Activated naive CD4-positive, alpha-beta T cell treated with anti-CD3 and anti-CD28 coated beads, Interleukin-2, amount 50 U/mL, for 24 hours (primary cell): ENCODE measurements around the gene PSAT1.

Experiments used
- H3K27ac Mint-ChIP-seq: one replicate; pipeline ENCODE4 v1.8.0; 2021; ENCODE audit warnings: mild to moderate bottlenecking, mixed read lengths
- H3K27me3 Mint-ChIP-seq: one replicate; pipeline ENCODE4 v1.8.0; 2021; ENCODE audit warnings: mixed read lengths
- H3K36me3 Mint-ChIP-seq: one replicate; pipeline ENCODE4 v1.8.0; 2021; ENCODE audit warnings: mixed read lengths
- H3K4me1 Mint-ChIP-seq: one replicate; pipeline ENCODE4 v1.8.0; 2021; ENCODE audit warnings: mixed read lengths
- H3K4me3 Mint-ChIP-seq: one replicate; pipeline ENCODE4 v1.8.0; 2021; ENCODE audit warnings: mild to moderate bottlenecking, mixed read lengths
- H3K9me3 Mint-ChIP-seq: one replicate; pipeline ENCODE4 v1.8.0; 2021; ENCODE audit warnings: mixed read lengths

PSAT1 gene

DNA sequence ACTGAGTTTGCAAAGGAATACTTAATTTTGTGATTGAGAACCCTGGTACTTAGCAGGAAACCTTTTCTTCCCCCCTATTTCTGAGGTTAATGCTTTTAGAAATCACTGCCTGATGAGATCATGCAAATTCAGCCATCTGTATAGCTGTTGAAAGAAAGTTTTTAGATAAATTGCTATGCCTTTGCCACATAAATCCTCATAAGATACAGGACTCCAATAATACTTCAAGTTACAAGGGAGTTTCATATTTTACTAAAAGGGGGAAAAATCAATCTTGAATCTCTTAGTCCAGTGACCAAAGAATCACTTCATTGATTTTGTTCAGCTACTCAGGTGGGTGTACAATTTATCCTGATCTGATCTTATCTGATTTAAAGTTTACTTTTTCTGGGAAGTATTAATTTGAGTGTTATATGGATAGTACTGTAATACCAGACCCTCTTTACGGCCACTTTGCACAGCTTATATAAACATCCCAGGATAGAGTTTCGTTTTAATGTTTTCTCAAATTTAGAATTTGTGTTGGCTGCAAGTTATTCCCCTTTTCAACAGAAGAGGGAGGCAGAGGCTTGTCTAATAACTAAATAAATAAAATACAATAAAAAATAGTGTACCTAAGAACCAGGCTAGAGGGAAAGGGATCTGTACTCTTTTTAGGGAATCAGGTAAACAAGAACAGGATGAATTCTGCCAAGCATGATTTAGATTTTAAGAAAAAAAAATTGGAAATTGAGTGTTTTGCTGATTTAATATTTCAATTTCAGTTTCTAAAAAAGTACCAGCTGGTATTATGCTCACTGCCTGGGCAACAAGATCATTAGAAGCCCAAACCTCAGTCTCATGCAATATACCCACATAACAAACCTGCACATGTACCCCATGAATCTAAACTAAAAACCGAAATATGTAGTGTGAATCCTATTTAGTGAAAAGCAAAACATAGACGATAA is 69.1 kb downstream of the PSAT1 start:
- H3K9me3 Mint-ChIP-seq: no peaks in the 10 kb centered on the region
- no peak overlapping the region for H3K4me3 Mint-ChIP-seq
- H3K27me3 Mint-ChIP-seq: peaks cover 8% of the 10 kb centered on the region
- H3K36me3 Mint-ChIP-seq: no peaks in the 10 kb centered on the region
- H3K4me1 Mint-ChIP-seq: no peaks in the 10 kb centered on the region
- H3K27ac Mint-ChIP-seq: no peak overlapping the region

DNA sequence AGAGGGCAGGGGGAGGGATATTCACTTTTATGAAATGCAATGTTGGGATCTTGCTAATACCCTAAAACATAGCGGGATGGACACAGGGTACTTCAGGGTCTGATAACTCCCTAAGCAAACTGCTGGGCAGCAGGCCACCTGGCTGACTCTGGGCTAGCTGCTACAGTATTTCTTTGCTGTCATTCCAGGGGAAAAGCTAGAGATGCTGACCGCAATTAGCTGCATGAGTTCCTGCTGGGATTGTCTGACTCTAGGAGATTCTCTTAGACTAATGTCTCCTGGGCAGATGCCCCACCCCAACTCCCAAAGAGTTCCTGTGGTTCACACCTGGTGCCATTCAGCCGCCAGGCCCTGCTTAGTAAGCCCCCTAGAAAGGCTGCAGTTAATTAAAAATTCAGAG is 69.9 kb downstream of the PSAT1 start:
- Mint-ChIP-seq H3K36me3 (no peaks in the 10 kb centered on the region), H3K27ac (no peak overlapping the region), H3K9me3 (no peaks in the 10 kb centered on the region), H3K4me1 (no peaks in the 10 kb centered on the region), H3K4me3 (no peak overlapping the region), H3K27me3 (peaks cover 10% of the 10 kb centered on the region)

DNA sequence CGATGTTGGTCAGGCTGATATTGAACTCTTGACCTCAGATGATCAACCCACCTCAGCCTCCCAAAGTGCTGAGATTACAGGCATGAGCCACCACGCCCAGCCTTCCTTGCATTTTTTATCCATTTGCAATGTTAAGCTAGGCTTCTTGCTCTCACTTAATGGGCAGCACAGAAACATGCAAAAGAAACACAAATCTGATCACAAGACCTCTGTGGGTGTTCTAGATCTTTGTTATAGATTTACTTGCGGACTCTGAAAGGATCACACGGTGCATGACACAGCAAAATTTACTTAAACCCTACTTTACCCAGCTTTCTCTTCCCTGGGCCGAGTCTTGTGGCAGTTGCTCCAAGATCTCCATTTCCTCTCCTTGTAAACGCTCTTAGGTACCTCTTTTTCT is 71.3 kb downstream of the PSAT1 start:
- Mint-ChIP-seq H3K27me3 (peaks cover 10% of the 10 kb centered on the region), H3K9me3 (no peaks in the 10 kb centered on the region), H3K4me3 (no peak overlapping the region), H3K27ac (no peak overlapping the region), H3K4me1 (no peaks in the 10 kb centered on the region), H3K36me3 (no peaks in the 10 kb centered on the region)

DNA sequence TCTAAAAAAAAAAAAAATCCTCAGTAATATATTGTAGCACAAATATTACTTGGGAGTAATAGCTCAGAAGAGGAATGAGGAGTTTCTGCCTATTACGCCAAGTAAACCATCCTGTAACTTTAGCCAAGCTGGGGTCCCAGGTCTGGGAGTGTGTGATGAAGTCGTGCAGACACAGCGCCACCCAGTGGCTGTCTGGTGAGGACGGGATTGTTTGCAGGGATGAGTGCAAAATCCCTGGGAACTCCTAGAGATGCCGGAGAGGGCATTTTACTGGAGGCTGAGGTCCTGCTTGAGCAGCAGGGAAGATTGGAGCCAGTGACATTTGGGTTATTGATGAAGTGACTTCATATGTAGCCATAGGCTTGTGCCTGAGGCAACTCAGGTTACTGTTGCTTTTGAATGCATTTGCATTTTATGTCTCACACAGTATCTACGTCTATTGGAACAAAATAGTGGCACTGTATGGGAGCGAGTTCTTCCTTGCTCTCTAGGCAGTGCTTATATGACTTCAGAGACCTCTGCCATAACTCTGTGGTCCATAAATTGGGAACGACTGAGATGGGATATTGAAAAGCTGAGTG is 72.8 kb downstream of the PSAT1 start:
- no peak overlapping the region for H3K4me3 Mint-ChIP-seq
- no peaks in the 10 kb centered on the region for H3K9me3 Mint-ChIP-seq
- H3K27me3 Mint-ChIP-seq: peaks cover 10% of the 10 kb centered on the region
- no peak overlapping the region for H3K27ac Mint-ChIP-seq
- no peaks in the 10 kb centered on the region for H3K36me3 Mint-ChIP-seq
- no peaks in the 10 kb centered on the region for H3K4me1 Mint-ChIP-seq

DNA sequence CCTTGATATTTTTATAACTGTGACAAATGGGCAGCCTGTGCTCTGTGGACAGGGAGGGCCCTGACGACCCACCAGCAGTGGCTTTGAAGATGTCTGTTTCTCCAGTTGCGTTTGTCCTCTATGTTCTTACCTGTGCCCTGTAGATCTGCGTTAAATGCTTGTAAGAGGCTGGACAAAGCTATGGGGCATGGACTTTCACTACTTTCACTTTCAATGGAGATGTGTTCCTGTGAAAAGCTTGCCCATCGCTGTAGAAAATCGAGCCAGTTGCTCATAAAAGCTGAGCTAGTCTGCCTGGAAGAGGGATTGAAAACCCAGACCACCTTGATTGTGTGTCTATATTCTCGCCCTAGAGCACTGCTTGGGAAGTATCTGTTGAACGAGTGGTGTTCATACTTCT is 74.1 kb downstream of the PSAT1 start:
- H3K4me1 Mint-ChIP-seq: no peaks in the 10 kb centered on the region
- H3K36me3 Mint-ChIP-seq: no peaks in the 10 kb centered on the region
- no peak overlapping the region for H3K4me3 Mint-ChIP-seq
- H3K9me3 Mint-ChIP-seq: no peaks in the 10 kb centered on the region
- H3K27me3 Mint-ChIP-seq: peaks cover 10% of the 10 kb centered on the region
- no peak overlapping the region for H3K27ac Mint-ChIP-seq

DNA sequence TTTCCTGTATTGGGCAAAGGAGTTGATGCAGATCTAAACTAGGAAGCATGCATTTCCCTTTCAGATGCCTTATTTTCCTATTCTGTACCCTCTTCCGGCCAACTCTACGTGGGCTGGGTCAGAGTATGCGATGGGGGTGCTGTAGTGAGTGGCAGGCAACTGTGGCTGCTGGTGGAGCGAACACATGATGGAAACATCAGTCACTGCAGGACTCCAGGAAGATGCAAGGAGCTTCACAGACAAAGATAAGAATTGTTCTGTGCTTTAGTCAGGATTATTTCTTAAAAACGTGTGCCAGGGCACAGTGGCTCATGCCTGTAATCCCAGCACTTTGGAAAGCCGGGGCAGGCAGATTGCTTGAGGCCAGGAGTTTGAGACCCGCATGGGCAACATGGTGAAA is 75.1 kb downstream of the PSAT1 start:
- H3K27me3 Mint-ChIP-seq: peaks cover 10% of the 10 kb centered on the region
- no peak overlapping the region for H3K4me3 Mint-ChIP-seq
- H3K27ac Mint-ChIP-seq: no peak overlapping the region
- H3K4me1 Mint-ChIP-seq: no peaks in the 10 kb centered on the region
- no peaks in the 10 kb centered on the region for H3K9me3 Mint-ChIP-seq
- H3K36me3 Mint-ChIP-seq: no peaks in the 10 kb centered on the region
